ENCODE results near the gene SETDB1. TPM values are rescaled to one million over a fixed set of nuclear protein-coding genes. Genes with fewer than 3 reads are reported as not detected.
A peak's percentile ranks its signal among the peaks of the same experiment; 100 is the strongest.

The SETDB1 gene
- total RNA-seq, 4 donors from 2014 or later: 25.0 to 61.9 (median 38.5) TPM

DNA sequence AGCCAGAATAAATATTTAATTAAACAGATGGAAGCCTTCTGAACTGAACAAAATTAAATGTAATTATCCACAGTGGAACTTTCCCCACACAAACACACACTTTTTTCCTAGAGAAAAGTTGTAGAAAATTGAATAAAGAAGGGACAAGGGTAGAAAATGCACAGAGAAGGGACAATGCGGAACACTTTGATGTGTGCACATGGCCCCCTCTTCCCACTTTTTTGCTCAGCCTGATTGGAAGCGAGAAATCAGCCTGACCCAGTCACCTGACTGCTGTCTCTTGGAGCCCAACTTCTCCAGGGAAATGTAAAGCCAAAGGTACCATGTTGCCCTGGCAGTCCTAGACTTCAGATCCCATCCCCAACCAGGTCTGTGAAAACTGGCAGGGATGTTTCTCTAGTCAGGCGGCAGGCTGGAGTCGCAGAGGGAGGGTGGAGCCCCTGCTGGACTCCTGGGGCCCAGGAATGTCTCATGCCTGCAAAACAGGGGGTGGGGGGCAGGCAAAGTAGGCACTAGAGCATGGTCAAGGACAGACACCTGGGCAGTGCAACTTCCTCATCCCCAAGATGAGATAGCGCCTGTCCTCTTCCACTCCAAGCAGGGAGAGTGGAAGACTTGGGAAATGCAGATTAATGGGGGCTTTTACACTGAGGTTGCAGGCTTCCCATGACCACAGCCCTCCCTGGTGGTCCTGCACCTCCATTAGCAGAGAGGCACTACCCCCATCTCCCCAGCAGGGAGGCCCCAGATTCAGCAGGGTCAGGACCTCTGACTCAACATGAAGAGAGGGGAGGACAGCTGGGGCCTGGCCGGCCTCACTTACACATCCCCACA is 45.6 kb downstream of the SETDB1 start:
- Histone ChIP-seq H3K4me3 (peak overlapping the region; percentile 69), H3K4me1 (peaks cover 50% of the 10 kb centered on the region), H3K27me3 (no peaks in the 10 kb centered on the region), H3K27ac (peak overlapping the region; percentile 71), H3K36me3 (peaks cover 24% of the 10 kb centered on the region), H3K9me3 (no peaks in the 10 kb centered on the region)
- no peak for DNase-seq (ENCODE audit: low spot score in 2 of 2)
- TF ChIP-seq POLR2AphosphoS5 (IDR thresholded peaks at IDR 0.05) (no peak), POLR2A (IDR thresholded peaks at IDR 0.05) (no peak), CTCF (IDR thresholded peaks at IDR 0.05) (no peak), EP300 (IDR thresholded peaks at IDR 0.05) (no peak)
- WGBS: 80% methylated on average over 4 of the region's 6 CpGs

GRCh38 chr1:150972417-150972940 is 46.3 kb downstream of the SETDB1 start:
- Histone ChIP-seq H3K9me3 (no peaks in the 10 kb centered on the region), H3K27me3 (no peaks in the 10 kb centered on the region), H3K36me3 (peaks cover 17% of the 10 kb centered on the region), H3K4me3 (peak overlapping the region; percentile 69), H3K4me1 (peaks cover 57% of the 10 kb centered on the region), H3K27ac (peak overlapping the region; percentile 71)
- TF ChIP-seq EP300 (IDR thresholded peaks at IDR 0.05) (no peak), POLR2A (IDR thresholded peaks at IDR 0.05) (no peak), POLR2AphosphoS5 (IDR thresholded peaks at IDR 0.05) (no peak), CTCF (IDR thresholded peaks at IDR 0.05) (no peak)
- WGBS: 56% methylated on average over 4 of the region's 4 CpGs
- DNase-seq (ENCODE audit: low spot score in 2 of 2): no peak

DNA sequence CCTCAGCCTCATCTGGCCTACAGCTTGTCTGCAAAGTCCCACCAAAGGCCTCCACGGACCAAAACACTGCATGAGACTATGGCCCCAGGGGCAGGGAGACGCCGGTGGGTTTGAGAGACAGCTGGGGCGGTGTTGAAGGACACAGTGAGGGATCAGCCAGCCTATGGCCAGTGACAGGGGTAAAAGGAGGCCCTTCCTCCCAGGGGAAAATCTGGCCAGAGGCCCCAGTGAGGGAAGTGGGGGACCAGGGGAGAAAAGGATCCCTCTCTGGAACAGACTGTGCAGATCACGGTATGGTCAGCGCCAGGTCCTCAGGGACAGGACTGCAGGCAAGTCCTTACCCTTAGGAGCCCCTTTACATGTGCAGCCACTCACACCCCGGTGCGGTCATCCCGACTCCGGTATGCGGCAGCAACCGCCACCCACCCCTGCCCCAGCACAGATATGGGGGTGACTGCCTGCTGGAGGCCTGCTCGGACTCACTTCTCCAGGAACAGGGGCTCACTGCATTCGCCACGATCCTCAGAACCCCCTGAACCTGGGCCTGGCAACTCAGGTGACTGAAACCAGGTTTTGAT is 47.2 kb downstream of the SETDB1 start:
- Histone ChIP-seq H3K27ac (peak overlapping the region; percentile 97), H3K9me3 (no peaks in the 10 kb centered on the region), H3K27me3 (no peaks in the 10 kb centered on the region), H3K4me3 (peak overlapping the region; percentile 69), H3K36me3 (peaks cover 9% of the 10 kb centered on the region), H3K4me1 (peaks cover 66% of the 10 kb centered on the region)
- no peak for DNase-seq (ENCODE audit: low spot score in 2 of 2)
- no peak for TF ChIP-seq POLR2A (IDR thresholded peaks at IDR 0.05)
- TF ChIP-seq CTCF (IDR thresholded peaks at IDR 0.05): no peak
- TF ChIP-seq EP300 (IDR thresholded peaks at IDR 0.05): no peak
- WGBS: 30% methylated on average over 15 of the region's 15 CpGs

DNA sequence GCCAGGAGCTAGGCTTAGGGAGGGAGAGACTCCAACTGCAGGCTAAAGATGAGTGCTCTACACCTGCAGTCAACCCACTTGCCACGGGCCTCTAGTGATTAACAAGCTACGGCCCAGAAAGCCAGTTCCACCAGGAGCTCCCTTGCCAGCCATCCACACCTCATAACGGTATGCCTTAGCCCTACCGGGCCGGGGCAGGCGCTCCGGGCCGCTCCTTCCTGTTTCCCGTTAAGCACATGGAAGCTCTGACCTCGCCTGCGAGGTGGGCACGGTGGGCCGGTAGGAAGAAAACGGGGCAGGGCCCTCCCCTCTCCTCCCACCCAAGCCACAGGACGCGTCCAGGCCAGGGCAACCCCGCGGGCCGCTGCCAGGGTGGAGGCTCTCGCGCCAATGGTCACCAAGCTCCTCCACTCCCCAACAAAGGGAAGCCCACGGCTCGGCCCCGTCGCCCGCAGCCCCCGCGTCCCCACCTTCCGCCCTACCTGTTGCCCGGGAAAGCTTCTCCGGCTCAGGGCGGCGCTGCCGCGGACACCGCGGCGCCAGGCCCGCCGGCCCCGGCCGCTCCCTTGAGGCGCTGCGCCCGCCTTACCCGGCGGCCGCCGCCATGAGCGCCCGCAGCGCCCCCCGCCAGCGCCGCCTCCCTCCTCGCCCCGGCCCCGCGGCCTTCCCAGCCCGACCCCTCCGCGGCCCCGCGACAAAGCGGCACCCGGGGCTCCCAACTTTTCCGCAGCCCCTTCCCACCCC is 47.8 kb downstream of the SETDB1 start:
- Histone ChIP-seq H3K27me3 (no peaks in the 10 kb centered on the region), H3K9me3 (no peaks in the 10 kb centered on the region), H3K36me3 (peaks cover 2% of the 10 kb centered on the region), H3K4me1 (peaks cover 70% of the 10 kb centered on the region), H3K4me3 (peak overlapping the region; percentile 69), H3K27ac (peak overlapping the region; percentile 97)
- 2% methylated on average over 18 of the region's 67 CpGs for WGBS
- peak in 1 of 2 donors; percentile 77 for DNase-seq (ENCODE audit: low spot score in 2 of 2)
- TF ChIP-seq POLR2AphosphoS5 (IDR thresholded peaks at IDR 0.05): no peak
- TF ChIP-seq CTCF (IDR thresholded peaks at IDR 0.05): no peak
- TF ChIP-seq POLR2A (IDR thresholded peaks at IDR 0.05): no peak
- TF ChIP-seq EP300 (IDR thresholded peaks at IDR 0.05): no peak
